GM13976 (cell line): ENCODE measurements around the gene PKMYT1.
"Not testable (repeated sequence)": the region's sequence is repeated elsewhere in the genome, so short reads cannot be mapped to it uniquely, and the experiment has no call there.

Source experiments
- DNase-seq: peaks from one replicate; pipeline ENCODE4 v3.0.0; 2012; ENCODE audit warnings: low spot score
- CTCF ChIP-seq: IDR thresholded peaks from 2 replicates; pipeline ENCODE4 v1.5.1; 2012; ENCODE audit warnings: borderline replicate concordance, mild to moderate bottlenecking; ENCODE audit not compliant: insufficient read depth; ENCODE audit errors: extremely low read depth, missing control alignments, control extremely low read depth
- in situ Hi-C: fragments of 300-500 bp; cut with MboI; formaldehyde crosslinking; loops from one replicate; pipeline ENCODE4 v1.12.0; 2022; ENCODE audit warnings: low sequenced_read_pairs, mixed read lengths, inconsistent platforms; ENCODE audit not compliant: unreplicated experiment

PKMYT1 gene

GRCh38 chr16:2929693-2930092 is 50.6 kb downstream of the PKMYT1 start:
- DNase-seq = no peak
- in situ Hi-C loops = no loop called here
- TF ChIP-seq CTCF = no peak

- in situ Hi-C loops = no loop called here
- no peak for TF ChIP-seq CTCF
- DNase-seq = no peak
Observed at GRCh38 chr16:2928796-2929195, 51.5 kb downstream of the PKMYT1 start.

GRCh38 chr16:2928151-2928550 is 52.1 kb downstream of the PKMYT1 start:
- DNase-seq, in situ Hi-C loops: not testable (repeated sequence)

GRCh38 chr16:2927010-2927646 is 53.1 kb downstream of the PKMYT1 start:
- DNase-seq = peak; percentile 85
- TF ChIP-seq CTCF = peak; percentile 96
- in situ Hi-C loops = no loop called here

GRCh38 chr16:2926650-2926999 is 53.6 kb downstream of the PKMYT1 start:
- in situ Hi-C loops = no loop called here
- TF ChIP-seq CTCF = no peak

GRCh38 chr16:2925951-2926649 is 54.1 kb downstream of the PKMYT1 start:
- TF ChIP-seq CTCF = no peak
- in situ Hi-C loops = no loop called here
- no peak for DNase-seq

More at GRCh38 chr16:2926650-2926999, 53.6 kb downstream of the PKMYT1 start:
- DNase-seq = no peak

GRCh38 chr16:2924901-2925755 is 55.1 kb downstream of the PKMYT1 start:
- DNase-seq = no peak
- in situ Hi-C loops = no loop called here
- no peak for TF ChIP-seq CTCF
